ENCODE results near the gene RNU1-3.
A peak's percentile ranks its signal among the peaks of the same experiment; 100 is the strongest.

GRCh38 chr1:16628361-16629111, 38.2 kb downstream of the RNU1-3 start:
- TF ChIP-seq CTCF (IDR thresholded peaks at IDR 0.05 in 2 of 3, conservative IDR thresholded peaks at IDR 0.05 in 1 of 3; ENCODE audit: borderline replicate concordance in 1 of 3, insufficient read depth in 1 of 3, low read depth in 2 of 3, low read length in 2 of 3) (0 out of 6 replicates have a peak, but pooled peaks of 1 of the 3 experiments have one; percentile 0), EZH2 (IDR thresholded peaks at IDR 0.05) (no peak), POLR2AphosphoS5 (IDR thresholded peaks at IDR 0.05; ENCODE audit: low read depth, low read length) (no peak)

Data from HCT116 (cell line).